NCI-H446 treated with DMSO at 0.1 percent for 48 hours (cell line): ENCODE data around the gene TNFAIP2.

Experiments used
- DNase-seq: peaks from one replicate; lab custom pipeline; 2025; lab: John Stamatoyannopoulos, UW

Gene TNFAIP2

GRCh38 chr14:103094406-103095209 is 28.7 kb upstream of the TNFAIP2 start, which contains the start of gene EXOC3L4:
TSS of gene EXOC3L4 (plus strand) at chr14:103094725. CDS start at chr14:103100220, 5,495 bp downstream.
- DNase-seq: no peak

DNA sequence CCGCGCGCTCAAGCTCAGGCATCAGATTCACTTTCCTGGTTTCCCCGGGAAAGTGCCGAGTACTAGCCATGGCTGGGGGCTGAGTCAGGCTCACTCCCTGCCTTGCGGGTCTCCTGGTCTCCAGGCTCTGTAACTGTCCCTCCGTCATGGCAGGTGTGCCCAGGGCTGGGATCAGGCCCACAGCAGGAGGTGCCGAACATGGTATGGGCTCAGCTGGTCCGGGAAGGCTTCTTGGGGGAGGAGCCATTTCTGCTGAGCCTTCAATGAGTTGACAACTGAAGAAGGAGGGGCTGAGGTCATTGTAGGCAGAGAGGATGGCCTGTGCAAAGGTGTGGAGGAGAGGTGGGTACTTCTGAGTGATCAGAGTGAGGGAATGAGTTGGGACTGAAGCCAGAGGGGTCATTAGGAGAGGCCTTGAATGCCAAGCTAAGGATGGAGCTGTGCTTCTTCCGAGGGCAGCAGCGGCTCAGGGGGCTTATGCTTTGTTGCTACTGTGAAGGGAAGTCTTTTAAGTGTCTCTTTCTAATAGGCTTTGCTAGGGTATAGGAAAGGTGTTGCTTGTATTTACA is 28.0 kb upstream of the TNFAIP2 start:
- DNase-seq: no peak

GRCh38 chr14:103096387-103096786 is 26.9 kb upstream of the TNFAIP2 start:
- no peak for DNase-seq

DNA sequence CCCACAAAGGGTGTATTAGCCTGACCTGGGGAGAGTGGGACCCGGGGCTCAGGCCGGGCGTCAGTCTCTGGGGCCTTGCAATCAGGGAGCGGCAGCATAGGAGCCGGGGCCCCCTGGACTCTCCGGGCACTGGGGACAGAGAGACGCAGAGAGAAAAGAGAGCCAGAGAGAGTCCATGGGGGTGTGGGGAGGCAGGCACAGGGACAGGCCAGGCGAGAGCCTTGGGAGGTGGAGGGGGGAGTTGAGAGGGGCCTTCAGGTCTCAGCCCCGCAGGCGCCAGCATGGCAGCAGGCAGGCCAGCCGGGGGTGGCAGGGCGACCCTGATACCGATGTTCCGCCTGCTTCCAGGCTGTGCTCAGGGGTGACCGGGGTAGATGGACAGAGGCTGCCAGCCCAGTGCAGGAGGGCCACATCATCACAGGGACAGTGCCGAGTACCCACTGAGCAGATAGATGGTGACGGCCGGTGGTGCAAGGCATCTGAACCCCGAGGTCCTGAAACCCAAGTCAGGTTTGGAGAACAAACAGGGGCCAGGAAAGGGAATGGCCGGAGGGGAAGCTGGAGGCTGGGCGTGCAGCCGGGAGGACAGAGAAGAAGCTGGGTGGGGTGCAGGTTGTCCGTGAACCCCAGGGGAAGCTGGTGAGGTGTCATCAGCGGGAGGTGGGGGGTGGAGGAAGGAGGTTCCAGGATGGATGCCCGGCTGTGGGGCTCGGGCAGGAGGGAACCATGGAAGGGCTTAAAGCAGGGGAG is 25.8 kb upstream of the TNFAIP2 start:
- DNase-seq: no peak

GRCh38 chr14:103097994-103098957 is 25.0 kb upstream of the TNFAIP2 start:
- no peak for DNase-seq

GRCh38 chr14:103099081-103099732 is 24.1 kb upstream of the TNFAIP2 start:
- DNase-seq: no peak

- no peak for DNase-seq
These were observed 23.5 kb upstream of the TNFAIP2 start for GRCh38 chr14:103099733-103100280.

- no peak for DNase-seq
These were observed 22.8 kb upstream of the TNFAIP2 start for GRCh38 chr14:103100281-103101121.

- DNase-seq: no peak
These were observed 21.9 kb upstream of the TNFAIP2 start for GRCh38 chr14:103101257-103101962.

GRCh38 chr14:103101963-103102688 is 21.1 kb upstream of the TNFAIP2 start:
- DNase-seq: no peak

- no peak for DNase-seq
These were observed 20.5 kb upstream of the TNFAIP2 start for GRCh38 chr14:103102689-103103260.

GRCh38 chr14:103103461-103104388 is 19.5 kb upstream of the TNFAIP2 start:
- DNase-seq: no peak

- DNase-seq: no peak
These were observed 18.9 kb upstream of the TNFAIP2 start for GRCh38 chr14:103104389-103104653.

GRCh38 chr14:103104654-103105452 is 18.4 kb upstream of the TNFAIP2 start:
- no peak for DNase-seq

- no peak for DNase-seq
These were observed 17.6 kb upstream of the TNFAIP2 start for GRCh38 chr14:103105580-103106150.

GRCh38 chr14:103107455-103107854 is 15.8 kb upstream of the TNFAIP2 start:
- DNase-seq: no peak
